Gastroesophageal sphincter (tissue), 4 donors: ENCODE results near the gene GABRG3. TPM values are rescaled to one million over a fixed set of nuclear protein-coding genes. Genes with fewer than 3 reads are reported as not detected.

Source experiments
- ATAC-seq: fragments of 150-250 bp; one replicate; pipeline ENCODE4 v1.9.1; 2016; ENCODE audit warnings: mild to moderate bottlenecking, moderate library complexity
- H3K27ac ChIP-seq, 4 donors: fragments of 200-600 bp; sonication (generic) in 3 of 4; 1 replicate in 3 of 4; 2 replicates in 1 of 4; pipeline ENCODE4 v1.5.1; 2016 to 2019
- H3K27me3 ChIP-seq: fragments of 200-600 bp; sonication (generic); one replicate; pipeline ENCODE4 v1.5.1; 2019
- H3K36me3 ChIP-seq, 2 donors: fragments of 200-600 bp; sonication (generic); one replicate each; pipeline ENCODE4 v1.5.1; 2019; ENCODE audit warnings: control low read depth in 1 of 2
- H3K4me1 ChIP-seq, 3 donors: fragments of 200-600 bp; sonication (generic); 1 replicate in 2 of 3; 2 replicates in 1 of 3; pipeline ENCODE4 v1.5.1; 2016 to 2019; ENCODE audit warnings: control low read depth in 2 of 3
- H3K4me3 ChIP-seq, 2 donors: fragments of 200-600 bp; sonication (generic); one replicate each; pipeline ENCODE4 v1.5.1; 2019; ENCODE audit warnings: mild to moderate bottlenecking in 1 of 2, moderate library complexity in 1 of 2
- H3K9me3 ChIP-seq, 3 donors: fragments of 200-600 bp; sonication (generic); one replicate each; pipeline ENCODE4 v1.5.1; 2017 to 2019; ENCODE audit warnings: control low read depth in 2 of 3
- EP300 ChIP-seq: sonication (generic); formaldehyde crosslinking; IDR thresholded peaks from one replicate; pipeline ENCODE4 v1.6.1; 2017; ENCODE audit warnings: antibody characterized with exemption, mild to moderate bottlenecking
- POLR2A ChIP-seq, 2 donors: fragments of 450-650 bp; IDR thresholded peaks; one replicate each; pipeline ENCODE4 v1.6.1; 2017; ENCODE audit warnings: antibody characterized with exemption in 2 of 2, mild to moderate bottlenecking in 2 of 2, moderate library complexity in 1 of 2
- POLR2AphosphoS5 ChIP-seq: sonication (generic); formaldehyde crosslinking; IDR thresholded peaks from one replicate; pipeline ENCODE4 v1.6.1; 2017; ENCODE audit warnings: antibody characterized with exemption
- WGBS, 2 donors: methylation state at CpG; one replicate each; pipeline ENCODE4 v1.1.5; 2018; ENCODE audit warnings: low coverage in 1 of 2; 5-methylcytosine and 5-hydroxymethylcytosine counted together
- total RNA-seq, 4 donors: library from RNA; depleted of rRNA; stranded (reverse); fragments of >200 nt; gene quantifications; one replicate each; pipeline ENCODE4 v1.1.0, GENCODE V29; 2016
- TF ChIP-seq, protein P1 (sequence below), 4 experiments: fragments of 200-600 bp in 2 of 4; fragments of 450-650 bp in 2 of 4; sonication (generic) in 1 of 4; IDR thresholded peaks; one replicate each; pipeline ENCODE4 v1.5.1; 2017 to 2019; ENCODE audit warnings: antibody characterized with exemption in 4 of 4, mild to moderate bottlenecking in 2 of 4, moderate library complexity in 2 of 4

GABRG3 gene
- total RNA-seq, 4 donors from 2014 or later = under 0.01 to 0.04 TPM; not detected in 2

- no peak overlapping the region for H3K27ac ChIP-seq
- TF ChIP-seq POLR2A (IDR thresholded peaks at IDR 0.05) = no peak
- no peak for TF ChIP-seq EP300
- TF ChIP-seq, protein P1, sequence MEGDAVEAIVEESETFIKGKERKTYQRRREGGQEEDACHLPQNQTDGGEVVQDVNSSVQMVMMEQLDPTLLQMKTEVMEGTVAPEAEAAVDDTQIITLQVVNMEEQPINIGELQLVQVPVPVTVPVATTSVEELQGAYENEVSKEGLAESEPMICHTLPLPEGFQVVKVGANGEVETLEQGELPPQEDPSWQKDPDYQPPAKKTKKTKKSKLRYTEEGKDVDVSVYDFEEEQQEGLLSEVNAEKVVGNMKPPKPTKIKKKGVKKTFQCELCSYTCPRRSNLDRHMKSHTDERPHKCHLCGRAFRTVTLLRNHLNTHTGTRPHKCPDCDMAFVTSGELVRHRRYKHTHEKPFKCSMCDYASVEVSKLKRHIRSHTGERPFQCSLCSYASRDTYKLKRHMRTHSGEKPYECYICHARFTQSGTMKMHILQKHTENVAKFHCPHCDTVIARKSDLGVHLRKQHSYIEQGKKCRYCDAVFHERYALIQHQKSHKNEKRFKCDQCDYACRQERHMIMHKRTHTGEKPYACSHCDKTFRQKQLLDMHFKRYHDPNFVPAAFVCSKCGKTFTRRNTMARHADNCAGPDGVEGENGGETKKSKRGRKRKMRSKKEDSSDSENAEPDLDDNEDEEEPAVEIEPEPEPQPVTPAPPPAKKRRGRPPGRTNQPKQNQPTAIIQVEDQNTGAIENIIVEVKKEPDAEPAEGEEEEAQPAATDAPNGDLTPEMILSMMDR (IDR thresholded peaks at IDR 0.05) = no peak
- TF ChIP-seq POLR2AphosphoS5 = no peak
- H3K4me3 ChIP-seq = no peak overlapping the region
- H3K36me3 ChIP-seq = no peaks in the 10 kb centered on the region
- H3K9me3 ChIP-seq = no peaks in the 10 kb centered on the region
- 90% methylated on average over 3 to 5 of the region's 5 CpGs for WGBS, 2 donors
- H3K27me3 ChIP-seq = no peaks in the 10 kb centered on the region
- no peak for ATAC-seq
- H3K4me1 ChIP-seq = no peaks in the 10 kb centered on the region
These were observed 608.8 kb downstream of the GABRG3 start for GRCh38 chr15:27579738-27580137.

- peaks cover 2% of the 10 kb centered on the region for H3K27me3 ChIP-seq
- WGBS, 2 donors = 19 to 49% methylated on average over 5 of the region's 5 CpGs
- ATAC-seq = no peak
- H3K4me3 ChIP-seq = no peak overlapping the region
- no peaks in the 10 kb centered on the region for H3K36me3 ChIP-seq
- no peak overlapping the region for H3K27ac ChIP-seq
- H3K4me1 ChIP-seq = no peaks in the 10 kb centered on the region
- no peaks in the 10 kb centered on the region for H3K9me3 ChIP-seq
- TF ChIP-seq POLR2A (IDR thresholded peaks at IDR 0.05) (no peak), POLR2AphosphoS5 (no peak), EP300 (no peak)
- TF ChIP-seq, protein P1 (IDR thresholded peaks at IDR 0.05) = no peak
These were observed 611.9 kb downstream of the GABRG3 start for GRCh38 chr15:27582726-27583410.

- TF ChIP-seq POLR2AphosphoS5 (no peak), POLR2A (IDR thresholded peaks at IDR 0.05) (no peak), EP300 (no peak)
- TF ChIP-seq, protein P1 (IDR thresholded peaks at IDR 0.05) = no peak
- no peak for ATAC-seq
- WGBS, 2 donors = 4 to 38% methylated on average over 1 of the region's 1 CpG
- Histone ChIP-seq H3K27me3 (peaks cover 5% of the 10 kb centered on the region), H3K36me3 (no peaks in the 10 kb centered on the region), H3K9me3 (no peaks in the 10 kb centered on the region), H3K4me1 (no peaks in the 10 kb centered on the region), H3K4me3 (no peak overlapping the region), H3K27ac (no peak overlapping the region)
These were observed 612.7 kb downstream of the GABRG3 start for GRCh38 chr15:27583651-27584050.

GRCh38 chr15:27585041-27585640 lies 614.2 kb downstream of the GABRG3 start:
- no peaks in the 10 kb centered on the region for H3K36me3 ChIP-seq
- no peak overlapping the region for H3K27ac ChIP-seq
- TF ChIP-seq, protein P1 (IDR thresholded peaks at IDR 0.05) = no peak
- TF ChIP-seq EP300 (no peak), POLR2AphosphoS5 (no peak), POLR2A (IDR thresholded peaks at IDR 0.05) (no peak)
- no peak overlapping the region for H3K4me3 ChIP-seq
- WGBS, 2 donors = 47 to 50% methylated on average over 6 of the region's 6 CpGs
- H3K9me3 ChIP-seq = no peaks in the 10 kb centered on the region
- peaks cover 11% of the 10 kb centered on the region for H3K27me3 ChIP-seq
- no peak for ATAC-seq
- no peaks in the 10 kb centered on the region for H3K4me1 ChIP-seq

DNA sequence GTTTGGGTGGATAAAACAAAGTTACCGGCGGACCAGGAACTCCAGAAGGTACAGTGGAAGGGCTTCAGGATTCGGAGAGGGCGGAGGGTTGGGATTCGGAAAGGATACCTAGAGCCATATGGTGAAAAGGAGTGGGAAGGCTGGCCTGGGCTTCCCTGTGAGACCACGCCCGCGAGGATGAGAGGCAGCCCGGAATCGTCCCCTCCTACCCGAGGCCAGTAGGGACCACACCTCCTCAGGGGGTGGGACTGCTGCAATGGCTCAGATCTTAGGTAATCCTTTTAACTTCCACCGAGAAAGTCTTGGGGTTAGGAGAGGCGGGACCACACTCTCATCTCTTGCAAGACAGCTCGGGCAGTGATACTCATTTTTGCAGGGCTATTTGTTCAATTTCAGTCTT lies 616.8 kb downstream of the GABRG3 start:
- Histone ChIP-seq H3K27me3 (peaks cover 23% of the 10 kb centered on the region), H3K4me3 (no peak overlapping the region), H3K9me3 (no peaks in the 10 kb centered on the region), H3K36me3 (no peaks in the 10 kb centered on the region), H3K4me1 (no peaks in the 10 kb centered on the region), H3K27ac (no peak overlapping the region)
- ATAC-seq = no peak
- 0 to 22% methylated on average over 5 to 13 of the region's 14 CpGs for WGBS, 2 donors
- no peak for TF ChIP-seq POLR2A (IDR thresholded peaks at IDR 0.05)
- no peak for TF ChIP-seq POLR2AphosphoS5
